Measurements from ENCODE around the gene SURF6. TPM values are rescaled to one million over a fixed set of nuclear protein-coding genes. Genes with fewer than 3 reads are reported as not detected.

Gene SURF6
- total and polyA plus RNA-seq, 4 experiments from 2014 or later = 2.3 to 28.9 (median 21.0) TPM

- Histone ChIP-seq H3K4me1 (ENCODE audit: insufficient read depth, low read length) (peaks cover 80% of the 10 kb centered on the region), H3K4me3 (ENCODE audit: low read length in 2 of 2) (peak overlapping the region in 1 of 2 donors; percentile 41), H3K27me3 (ENCODE audit: insufficient read depth, low read length) (no peaks in the 10 kb centered on the region), H3K36me3 (ENCODE audit: insufficient read depth, low read length) (peaks cover 50% of the 10 kb centered on the region), H3K9me3 (ENCODE audit: control insufficient read depth in 1 of 2, low read length in 2 of 2) (no peaks in the 10 kb centered on the region), H3K27ac (ENCODE audit: low read depth, low read length) (peak overlapping the region; percentile 85)
- no peaks in the 10 kb centered on the region for H3K9me3 Mint-ChIP-seq
- H3K27ac Mint-ChIP-seq = peak overlapping the region; percentile 82 to 99 (median 96)
- H3K36me3 Mint-ChIP-seq = peaks cover 20 to 51% of the 10 kb centered on the region in 2 donors
- intact Hi-C loops (cut with micrococcal nuclease) = no loop called here
- ChIA-PET CTCF (ENCODE audit: partially characterized antibody) (interaction anchor here (1.0 to 3.6 kb wide), 4 partner anchors 10 to 21 kb away, joined by 3 to 20 read pairs (median 12); partner anchors contain the start of genes MED22 and RPL7A), POLR2A (ENCODE audit: partially characterized antibody) (interaction anchor here (18.7 kb wide), 1 partner anchor 17 kb away, joined by 437 read pairs; the partner anchor contains the start of genes MED22, RPL7A, SURF1 and SURF2)
- DNase-seq = peak in 1 of 5 donors; percentile 35
- peak overlapping the region; percentile 65 to 88 (median 81) for H3K4me3 Mint-ChIP-seq
- no peaks in the 10 kb centered on the region for H3K27me3 Mint-ChIP-seq
- peaks cover 51 to 80% (median 58%) of the 10 kb centered on the region in 4 donors for H3K4me1 Mint-ChIP-seq
Observed at GRCh38 chr9:133369422-133369821, 33.4 kb upstream of the SURF6 start.

GRCh38 chr9:133368249-133368881, 32.4 kb upstream of the SURF6 start:
- peak in 1 of 5 donors; percentile 13 for DNase-seq
- Histone ChIP-seq H3K27me3 (ENCODE audit: insufficient read depth, low read length) (no peaks in the 10 kb centered on the region), H3K36me3 (ENCODE audit: insufficient read depth, low read length) (peaks cover 60% of the 10 kb centered on the region), H3K4me3 (ENCODE audit: low read length in 2 of 2) (no peak overlapping the region), H3K9me3 (ENCODE audit: control insufficient read depth in 1 of 2, low read length in 2 of 2) (no peaks in the 10 kb centered on the region), H3K4me1 (ENCODE audit: insufficient read depth, low read length) (peaks cover 70% of the 10 kb centered on the region), H3K27ac (ENCODE audit: low read depth, low read length) (peak overlapping the region; percentile 85)
- Mint-ChIP-seq H3K4me1 (peaks cover 49 to 78% (median 51%) of the 10 kb centered on the region in 4 donors), H3K36me3 (peaks cover 24 to 58% of the 10 kb centered on the region in 2 donors), H3K4me3 (peak overlapping the region; percentile 53 to 88 (median 67)), H3K27ac (peak overlapping the region; percentile 81 to 99 (median 96)), H3K27me3 (no peaks in the 10 kb centered on the region), H3K9me3 (no peaks in the 10 kb centered on the region)
- ChIA-PET POLR2A (ENCODE audit: partially characterized antibody) (interaction anchor here (18.7 kb wide), 1 partner anchor 16 kb away, joined by 437 read pairs; the partner anchor contains the start of genes MED22, RPL7A, SURF1 and SURF2), CTCF (ENCODE audit: partially characterized antibody) (interaction anchor here (2.5 kb wide), 1 partner anchor 182 kb away, joined by 12 read pairs; no protein-coding TSS in a partner anchor)
- intact Hi-C loops (cut with micrococcal nuclease) = no loop called here

- Histone ChIP-seq H3K36me3 (ENCODE audit: insufficient read depth, low read length) (peaks cover 62% of the 10 kb centered on the region), H3K4me1 (ENCODE audit: insufficient read depth, low read length) (peaks cover 65% of the 10 kb centered on the region), H3K4me3 (ENCODE audit: low read length in 2 of 2) (no peak overlapping the region), H3K27me3 (ENCODE audit: insufficient read depth, low read length) (no peaks in the 10 kb centered on the region), H3K9me3 (ENCODE audit: control insufficient read depth in 1 of 2, low read length in 2 of 2) (no peaks in the 10 kb centered on the region), H3K27ac (ENCODE audit: low read depth, low read length) (peak overlapping the region; percentile 13)
- Mint-ChIP-seq H3K27ac (peak overlapping the region in 3 of 7 donors; percentile 29 to 82 (median 42)), H3K9me3 (no peaks in the 10 kb centered on the region), H3K4me3 (no peak overlapping the region), H3K27me3 (no peaks in the 10 kb centered on the region), H3K36me3 (peaks cover 28 to 63% of the 10 kb centered on the region in 2 donors), H3K4me1 (peaks cover 46 to 72% (median 49%) of the 10 kb centered on the region in 4 donors)
- intact Hi-C loops (cut with micrococcal nuclease) = no loop called here
- CTCF ChIA-PET (ENCODE audit: partially characterized antibody) = interaction anchor here (2.5 to 2.9 kb wide), 2 partner anchors 17 to 181 kb away, joined by 7 to 12 read pairs; no protein-coding TSS in a partner anchor
- POLR2A ChIA-PET (ENCODE audit: partially characterized antibody) = interaction anchor here (18.7 kb wide), 1 partner anchor 15 kb away, joined by 437 read pairs; the partner anchor contains the start of genes MED22, RPL7A, SURF1 and SURF2
- DNase-seq = peak in 1 of 5 donors; percentile 1
Observed at GRCh38 chr9:133367778-133368177, 31.8 kb upstream of the SURF6 start.

GRCh38 chr9:133367221-133367620, 31.2 kb upstream of the SURF6 start:
- no peak overlapping the region for H3K27ac ChIP-seq (ENCODE audit: low read depth, low read length)
- intact Hi-C loops (cut with micrococcal nuclease) = no loop called here
- H3K27me3 ChIP-seq (ENCODE audit: insufficient read depth, low read length) = no peaks in the 10 kb centered on the region
- no peak for DNase-seq
- peak overlapping the region in 2 of 8 donors; percentile 8 to 37 for H3K4me3 Mint-ChIP-seq
- H3K9me3 Mint-ChIP-seq = no peaks in the 10 kb centered on the region
- CTCF ChIA-PET (ENCODE audit: partially characterized antibody) = interaction anchor here (0.9 to 2.9 kb wide), 3 partner anchors 10 to 181 kb away, joined by 5 to 12 read pairs (median 7); no protein-coding TSS in a partner anchor
- H3K36me3 ChIP-seq (ENCODE audit: insufficient read depth, low read length) = peaks cover 67% of the 10 kb centered on the region
- no peak overlapping the region for H3K4me3 ChIP-seq (ENCODE audit: low read length in 2 of 2)
- peak overlapping the region in 3 of 7 donors; percentile 42 to 82 (median 42) for H3K27ac Mint-ChIP-seq
- peaks cover 42 to 66% (median 44%) of the 10 kb centered on the region in 4 donors for H3K4me1 Mint-ChIP-seq
- POLR2A ChIA-PET (ENCODE audit: partially characterized antibody) = interaction anchor here (1.3 to 18.7 kb wide), 2 partner anchors 9 to 15 kb away, joined by 3 to 437 read pairs; partner anchors contain the start of genes MED22, RPL7A, STKLD1 and SURF1
- peaks cover 59% of the 10 kb centered on the region for H3K4me1 ChIP-seq (ENCODE audit: insufficient read depth, low read length)
- H3K9me3 ChIP-seq (ENCODE audit: control insufficient read depth in 1 of 2, low read length in 2 of 2) = no peaks in the 10 kb centered on the region
- H3K27me3 Mint-ChIP-seq = no peaks in the 10 kb centered on the region
- peaks cover 28 to 64% of the 10 kb centered on the region in 2 donors for H3K36me3 Mint-ChIP-seq

GRCh38 chr9:133366435-133366834, 30.4 kb upstream of the SURF6 start:
- Histone ChIP-seq H3K36me3 (ENCODE audit: insufficient read depth, low read length) (peaks cover 75% of the 10 kb centered on the region), H3K9me3 (ENCODE audit: control insufficient read depth in 1 of 2, low read length in 2 of 2) (no peaks in the 10 kb centered on the region), H3K4me3 (ENCODE audit: low read length in 2 of 2) (no peak overlapping the region), H3K4me1 (ENCODE audit: insufficient read depth, low read length) (peaks cover 51% of the 10 kb centered on the region), H3K27me3 (ENCODE audit: insufficient read depth, low read length) (no peaks in the 10 kb centered on the region), H3K27ac (ENCODE audit: low read depth, low read length) (no peak overlapping the region)
- H3K4me3 Mint-ChIP-seq = no peak overlapping the region
- ChIA-PET POLR2A (ENCODE audit: partially characterized antibody) (interaction anchor here (1.3 to 18.7 kb wide), 2 partner anchors 10 to 14 kb away, joined by 3 to 437 read pairs; partner anchors contain the start of genes MED22, RPL7A, STKLD1 and SURF1), CTCF (ENCODE audit: partially characterized antibody) (interaction anchor here (0.6 to 2.9 kb wide), 4 partner anchors 9 to 180 kb away, joined by 3 to 12 read pairs (median 6); no protein-coding TSS in a partner anchor)
- no peaks in the 10 kb centered on the region for H3K27me3 Mint-ChIP-seq
- DNase-seq = no peak
- peaks cover 35 to 58% (median 39%) of the 10 kb centered on the region in 4 donors for H3K4me1 Mint-ChIP-seq
- peak overlapping the region in 1 of 7 donors; percentile 24 for H3K27ac Mint-ChIP-seq
- no peaks in the 10 kb centered on the region for H3K9me3 Mint-ChIP-seq
- intact Hi-C loops (cut with micrococcal nuclease) = no loop called here
- peaks cover 36 to 67% of the 10 kb centered on the region in 2 donors for H3K36me3 Mint-ChIP-seq

GRCh38 chr9:133362359-133363044, 26.5 kb upstream of the SURF6 start:
- ChIA-PET CTCF (ENCODE audit: partially characterized antibody) (interaction anchor here (0.9 to 1.5 kb wide), 2 partner anchors 9 to 42 kb away, joined by 3 read pairs; no protein-coding TSS in a partner anchor), POLR2A (ENCODE audit: partially characterized antibody) (interaction anchor here (1.1 to 18.7 kb wide), 4 partner anchors 9 to 12 kb away, joined by 3 to 437 read pairs (median 10); partner anchors contain the start of genes MED22, RPL7A, SURF1 and SURF2)
- intact Hi-C loops (cut with micrococcal nuclease) = no loop called here
- DNase-seq = no peak
- H3K27ac Mint-ChIP-seq = peak overlapping the region in 3 of 7 donors; percentile 35 to 76 (median 62)
- H3K27me3 Mint-ChIP-seq = no peaks in the 10 kb centered on the region
- no peaks in the 10 kb centered on the region for H3K9me3 ChIP-seq (ENCODE audit: control insufficient read depth in 1 of 2, low read length in 2 of 2)
- H3K27me3 ChIP-seq (ENCODE audit: insufficient read depth, low read length) = no peaks in the 10 kb centered on the region
- H3K36me3 ChIP-seq (ENCODE audit: insufficient read depth, low read length) = peaks cover 80% of the 10 kb centered on the region
- H3K4me1 ChIP-seq (ENCODE audit: insufficient read depth, low read length) = peaks cover 27% of the 10 kb centered on the region
- H3K9me3 Mint-ChIP-seq = peaks cover 0 to 2% (median 0%) of the 10 kb centered on the region in 8 donors
- no peak overlapping the region for H3K27ac ChIP-seq (ENCODE audit: low read depth, low read length)
- peaks cover 33 to 67% of the 10 kb centered on the region in 2 donors for H3K36me3 Mint-ChIP-seq
- H3K4me3 Mint-ChIP-seq = no peak overlapping the region
- H3K4me1 Mint-ChIP-seq = peaks cover 14 to 37% (median 21%) of the 10 kb centered on the region in 4 donors
- no peak overlapping the region for H3K4me3 ChIP-seq (ENCODE audit: low read length in 2 of 2)

All from CD4-positive, alpha-beta memory T cell (primary cell).